Stimulated activated memory B cell treated with anti-CD40 and anti-IgM and Interleukin-4, amounts not matched to agents 10 μg/mL and 1 μg/mL and 100 μg/mL, for 72 hours (primary cell): Measurements from ENCODE around the gene LRRC75A.
"Not testable (repeated sequence)": the region's sequence is repeated elsewhere in the genome, so short reads cannot be mapped to it uniquely, and the experiment has no call there.

Source experiments
- ATAC-seq: fragments of 150-1000 bp; cut with Tn5 transposase; 2 replicates; pipeline ENCODE4 v1.10.0; 2021
- H3K27ac Mint-ChIP-seq: one replicate; pipeline ENCODE4 v1.8.0; 2022; ENCODE audit warnings: mild to moderate bottlenecking, mixed read lengths
- H3K27me3 Mint-ChIP-seq: one replicate; pipeline ENCODE4 v1.8.0; 2022; ENCODE audit warnings: mixed read lengths
- H3K36me3 Mint-ChIP-seq: one replicate; pipeline ENCODE4 v1.8.0; 2022; ENCODE audit warnings: mixed read lengths
- H3K4me1 Mint-ChIP-seq: one replicate; pipeline ENCODE4 v1.8.0; 2022; ENCODE audit warnings: mixed read lengths
- H3K4me3 Mint-ChIP-seq: one replicate; pipeline ENCODE4 v1.8.0; 2022; ENCODE audit warnings: mild to moderate bottlenecking, moderate library complexity, mixed read lengths
- H3K9me3 Mint-ChIP-seq: one replicate; pipeline ENCODE4 v1.8.0; 2022; ENCODE audit warnings: mixed read lengths

LRRC75A gene

DNA sequence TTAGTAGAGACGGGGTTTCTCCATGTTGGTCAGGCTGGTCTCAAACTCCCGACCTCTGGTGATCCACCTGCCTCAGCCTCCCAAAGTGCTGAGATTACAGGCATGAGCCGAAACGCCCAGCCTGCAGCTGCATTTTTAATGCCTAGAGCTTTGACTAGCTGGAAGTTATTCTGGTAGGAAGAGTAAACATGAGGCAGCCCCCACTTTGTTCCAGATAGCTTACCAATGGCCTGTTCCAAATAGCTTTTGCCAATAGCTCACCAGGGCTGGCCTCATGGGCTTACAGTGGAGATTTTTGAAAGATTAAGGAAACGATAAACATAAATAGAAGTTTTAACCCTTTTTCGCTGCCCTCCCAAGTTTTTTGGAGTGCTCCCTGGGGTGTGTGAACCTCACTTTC is 66.8 kb downstream of the LRRC75A start:
- H3K36me3 Mint-ChIP-seq: peaks cover 60% of the 10 kb centered on the region
- ATAC-seq: no peak
- no peak overlapping the region for H3K27ac Mint-ChIP-seq
- peaks cover 7% of the 10 kb centered on the region for H3K4me1 Mint-ChIP-seq
- no peaks in the 10 kb centered on the region for H3K27me3 Mint-ChIP-seq
- no peak overlapping the region for H3K4me3 Mint-ChIP-seq
- H3K9me3 Mint-ChIP-seq: no peaks in the 10 kb centered on the region

- peaks cover 58% of the 10 kb centered on the region for H3K36me3 Mint-ChIP-seq
- H3K9me3 Mint-ChIP-seq: no peaks in the 10 kb centered on the region
- H3K27ac Mint-ChIP-seq: no peak overlapping the region
- no peak overlapping the region for H3K4me3 Mint-ChIP-seq
- peaks cover 25% of the 10 kb centered on the region for H3K4me1 Mint-ChIP-seq
- no peak for ATAC-seq
- no peaks in the 10 kb centered on the region for H3K27me3 Mint-ChIP-seq
Observed at GRCh38 chr17:16423226-16423872, 68.6 kb downstream of the LRRC75A start.

- peaks cover 58% of the 10 kb centered on the region for H3K36me3 Mint-ChIP-seq
- H3K9me3 Mint-ChIP-seq: no peaks in the 10 kb centered on the region
- no peak overlapping the region for H3K27ac Mint-ChIP-seq
Observed at GRCh38 chr17:16422416-16422815, 69.6 kb downstream of the LRRC75A start.

GRCh38 chr17:16419929-16420271 is 72.1 kb downstream of the LRRC75A start:
- Mint-ChIP-seq H3K4me3 (peak overlapping the region; percentile 9), H3K4me1 (peaks cover 51% of the 10 kb centered on the region), H3K27me3 (no peaks in the 10 kb centered on the region), H3K9me3 (no peaks in the 10 kb centered on the region), H3K36me3 (peaks cover 50% of the 10 kb centered on the region), H3K27ac (peak overlapping the region; percentile 95)
- no peak for ATAC-seq

More at GRCh38 chr17:16422416-16422815, 69.6 kb downstream of the LRRC75A start:
- no peaks in the 10 kb centered on the region for H3K27me3 Mint-ChIP-seq
- H3K4me1 Mint-ChIP-seq: peaks cover 34% of the 10 kb centered on the region
- no peak for ATAC-seq
- no peak overlapping the region for H3K4me3 Mint-ChIP-seq

DNA sequence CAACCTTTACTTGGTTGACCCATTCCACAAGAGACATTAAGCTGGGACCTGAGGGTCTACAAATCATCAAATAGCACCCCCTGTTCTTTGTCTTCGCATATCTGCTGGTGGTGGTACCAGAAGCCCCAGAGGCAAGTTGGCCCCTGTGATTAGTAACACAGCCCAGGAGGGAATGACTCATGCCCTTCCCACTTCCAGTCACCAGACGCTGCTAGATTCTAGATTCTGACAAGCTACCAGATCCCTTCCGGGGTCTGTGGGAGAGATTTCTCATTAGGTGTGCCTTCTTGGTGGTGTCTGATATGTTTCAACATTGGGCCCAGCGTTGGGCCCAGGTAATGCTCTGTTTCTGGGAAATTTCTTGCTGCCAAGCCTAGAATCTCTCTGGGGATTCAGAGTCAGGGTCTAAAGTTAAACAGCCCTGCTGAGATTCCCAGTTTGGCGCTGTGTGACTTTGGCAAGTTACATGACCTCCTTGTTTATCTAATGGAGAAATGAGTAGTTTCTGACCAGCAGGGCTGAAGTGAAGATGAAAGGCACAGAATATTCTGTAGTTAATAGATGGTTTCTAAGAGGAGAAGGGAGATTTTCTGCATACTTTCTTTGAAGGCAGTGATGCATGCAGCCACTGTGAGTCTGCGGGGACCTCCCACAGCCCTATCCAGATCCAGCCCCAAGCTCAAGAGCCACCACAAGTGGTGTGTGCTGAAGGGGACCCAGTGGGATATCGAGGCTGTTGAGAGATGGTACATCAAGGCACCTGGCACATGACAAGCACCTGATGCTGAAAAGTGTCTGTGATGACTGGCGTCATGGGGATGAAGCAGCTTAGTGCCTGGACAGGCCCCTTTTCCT is 72.7 kb downstream of the LRRC75A start:
- Mint-ChIP-seq H3K9me3 (no peaks in the 10 kb centered on the region), H3K4me1 (peaks cover 57% of the 10 kb centered on the region), H3K27ac (peak overlapping the region; percentile 95), H3K36me3 (peaks cover 50% of the 10 kb centered on the region), H3K4me3 (peak overlapping the region; percentile 55), H3K27me3 (no peaks in the 10 kb centered on the region)
- peak; percentile 69 for ATAC-seq

- H3K27me3 Mint-ChIP-seq: no peaks in the 10 kb centered on the region
- peak overlapping the region; percentile 55 for H3K4me3 Mint-ChIP-seq
- peaks cover 50% of the 10 kb centered on the region for H3K36me3 Mint-ChIP-seq
- no peak for ATAC-seq
- H3K27ac Mint-ChIP-seq: peak overlapping the region; percentile 95
- H3K4me1 Mint-ChIP-seq: peaks cover 61% of the 10 kb centered on the region
- no peaks in the 10 kb centered on the region for H3K9me3 Mint-ChIP-seq
Observed at GRCh38 chr17:16418685-16419068, 73.3 kb downstream of the LRRC75A start.

DNA sequence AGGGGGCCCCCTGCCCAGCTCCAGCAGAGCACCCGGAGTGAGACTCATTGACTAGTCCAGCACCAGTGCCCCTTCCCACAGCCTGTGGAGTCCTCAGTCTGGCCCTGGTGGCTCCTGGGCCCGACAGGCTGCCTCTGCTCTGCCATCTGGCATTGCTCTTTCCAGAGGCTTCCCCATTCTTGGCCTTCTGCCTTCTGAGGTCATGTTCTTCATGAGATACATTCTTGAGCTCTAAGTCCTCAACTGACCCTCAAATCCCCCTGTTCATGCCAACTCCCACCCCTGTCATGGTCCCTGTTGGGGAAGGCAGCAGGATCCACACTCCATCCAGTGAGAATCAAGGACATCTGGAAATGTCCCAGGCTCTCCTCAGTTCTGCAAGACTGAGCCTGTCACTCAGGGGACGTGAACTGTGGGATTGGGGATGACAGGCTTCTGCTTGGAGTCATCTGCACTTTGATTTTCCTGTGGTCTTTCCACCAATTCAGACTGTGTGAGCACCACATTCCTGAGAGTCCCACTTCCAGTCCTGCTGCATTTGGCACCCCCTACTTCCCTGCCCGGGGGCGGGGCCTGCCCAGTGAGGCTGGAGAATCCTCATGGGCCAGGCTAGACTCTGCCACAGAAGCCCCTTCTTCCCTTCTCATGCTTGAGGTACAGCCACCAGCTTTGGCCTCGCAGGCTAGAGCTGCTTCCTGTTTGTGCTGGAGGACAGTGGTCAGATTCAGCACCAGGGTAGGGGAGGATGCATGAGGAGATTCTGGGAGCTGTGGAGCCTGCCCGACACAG is 73.9 kb downstream of the LRRC75A start:
- Mint-ChIP-seq H3K27me3 (no peaks in the 10 kb centered on the region), H3K36me3 (peaks cover 46% of the 10 kb centered on the region), H3K27ac (peak overlapping the region; percentile 95), H3K4me1 (peaks cover 61% of the 10 kb centered on the region), H3K4me3 (peak overlapping the region; percentile 55), H3K9me3 (no peaks in the 10 kb centered on the region)
- no peak for ATAC-seq

GRCh38 chr17:16417399-16417798 is 74.6 kb downstream of the LRRC75A start:
- Mint-ChIP-seq H3K27ac (peak overlapping the region; percentile 95), H3K4me3 (peak overlapping the region; percentile 95), H3K4me1 (peaks cover 61% of the 10 kb centered on the region), H3K27me3 (no peaks in the 10 kb centered on the region), H3K36me3 (peaks cover 43% of the 10 kb centered on the region), H3K9me3 (no peaks in the 10 kb centered on the region)
- no peak for ATAC-seq

DNA sequence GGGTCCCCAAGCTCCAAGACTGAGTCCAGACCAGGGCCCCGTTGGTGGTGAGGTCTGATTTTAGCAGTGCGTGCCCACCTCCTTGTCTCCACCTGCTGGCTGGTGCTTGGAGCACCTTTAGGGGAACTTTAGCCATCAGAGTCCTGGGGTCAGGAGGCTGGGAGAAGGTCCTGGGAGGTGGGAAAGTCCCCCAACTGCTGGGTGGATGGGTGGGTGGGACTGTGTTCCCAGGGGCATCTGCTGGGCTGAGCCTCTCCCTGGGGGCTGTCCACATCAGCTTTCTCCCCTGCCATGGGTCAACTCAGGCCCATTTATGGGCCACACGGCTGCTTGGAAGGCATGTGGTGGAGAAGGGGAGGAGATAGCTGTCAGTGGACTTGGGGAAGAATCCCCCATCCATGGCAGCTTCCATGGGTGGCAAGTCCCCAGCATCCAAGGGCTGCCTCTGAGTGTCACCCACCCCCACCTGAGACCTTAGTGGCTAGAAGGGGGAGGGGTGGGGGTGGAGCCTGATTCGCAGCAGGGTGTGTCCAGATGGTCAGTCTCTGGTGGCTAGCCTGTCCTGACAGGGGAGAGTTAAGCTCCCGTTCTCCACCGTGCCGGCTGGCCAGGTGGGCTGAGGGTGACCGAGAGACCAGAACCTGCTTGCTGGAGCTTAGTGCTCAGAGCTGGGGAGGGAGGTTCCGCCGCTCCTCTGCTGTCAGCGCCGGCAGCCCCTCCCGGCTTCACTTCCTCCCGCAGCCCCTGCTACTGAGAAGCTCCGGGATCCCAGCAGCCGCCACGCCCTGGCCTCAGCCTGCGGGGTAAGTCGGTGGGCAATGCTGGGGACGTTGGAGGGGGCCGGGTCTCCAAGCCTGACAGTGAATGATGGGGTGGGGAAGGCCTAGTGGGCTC is 76.7 kb downstream of the LRRC75A start, which contains the start of gene TRPV2:
TSS of gene TRPV2 (plus strand) at position 541 of the 894 bp plus-strand sequence. CDS start 2,098 bp downstream, outside the sequence.
- Mint-ChIP-seq H3K9me3 (no peaks in the 10 kb centered on the region), H3K27me3 (no peaks in the 10 kb centered on the region), H3K36me3 (peaks cover 27% of the 10 kb centered on the region), H3K27ac (peak within 1 kb of the TSS; percentile 95), H3K4me3 (peak within 1 kb of the TSS; percentile 95), H3K4me1 (peaks cover 55% of the 10 kb centered on the region)
- peak; percentile 65 for ATAC-seq

DNA sequence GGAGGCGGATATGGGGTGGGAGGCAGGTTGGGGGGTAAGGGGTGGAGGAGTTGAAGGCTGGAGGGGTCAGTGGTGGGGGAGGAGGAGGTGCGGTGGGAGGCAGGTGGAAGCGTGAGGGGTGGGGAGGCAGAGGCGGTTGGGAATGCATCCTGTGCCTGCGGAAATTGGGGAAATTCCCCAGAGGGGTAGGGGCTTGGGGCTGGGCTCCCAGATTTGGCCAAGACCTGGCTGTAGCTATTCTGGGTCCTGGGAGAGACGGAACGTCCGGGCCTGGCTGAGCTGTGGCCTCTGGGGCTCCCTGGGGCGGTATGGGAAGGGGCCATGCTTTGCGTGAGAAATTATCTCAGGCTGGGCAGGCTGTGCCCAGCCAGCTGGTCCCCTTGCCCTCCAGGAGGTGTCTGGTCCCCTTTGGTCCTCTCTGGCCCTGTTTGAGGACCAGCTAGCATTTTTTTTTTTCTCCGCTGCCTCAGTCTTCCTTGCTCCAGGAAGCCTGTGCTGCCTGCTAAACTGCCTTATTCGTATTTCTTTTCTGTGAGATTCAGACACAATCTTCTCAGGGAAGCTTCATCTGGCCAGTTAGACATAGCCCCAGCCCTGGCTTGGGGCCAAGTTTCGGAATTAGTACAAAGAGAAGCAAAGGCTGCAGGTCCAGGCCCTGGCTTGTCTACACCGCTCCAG is 83.9 kb downstream of the LRRC75A start:
- H3K9me3 Mint-ChIP-seq: no peaks in the 10 kb centered on the region
- peaks cover 31% of the 10 kb centered on the region for H3K27me3 Mint-ChIP-seq
- H3K4me1 Mint-ChIP-seq: peaks cover 24% of the 10 kb centered on the region
- H3K36me3 Mint-ChIP-seq: peaks cover 3% of the 10 kb centered on the region
- H3K27ac Mint-ChIP-seq: peak overlapping the region; percentile 48
- peak; percentile 96 for ATAC-seq
- H3K4me3 Mint-ChIP-seq: peak overlapping the region; percentile 38

DNA sequence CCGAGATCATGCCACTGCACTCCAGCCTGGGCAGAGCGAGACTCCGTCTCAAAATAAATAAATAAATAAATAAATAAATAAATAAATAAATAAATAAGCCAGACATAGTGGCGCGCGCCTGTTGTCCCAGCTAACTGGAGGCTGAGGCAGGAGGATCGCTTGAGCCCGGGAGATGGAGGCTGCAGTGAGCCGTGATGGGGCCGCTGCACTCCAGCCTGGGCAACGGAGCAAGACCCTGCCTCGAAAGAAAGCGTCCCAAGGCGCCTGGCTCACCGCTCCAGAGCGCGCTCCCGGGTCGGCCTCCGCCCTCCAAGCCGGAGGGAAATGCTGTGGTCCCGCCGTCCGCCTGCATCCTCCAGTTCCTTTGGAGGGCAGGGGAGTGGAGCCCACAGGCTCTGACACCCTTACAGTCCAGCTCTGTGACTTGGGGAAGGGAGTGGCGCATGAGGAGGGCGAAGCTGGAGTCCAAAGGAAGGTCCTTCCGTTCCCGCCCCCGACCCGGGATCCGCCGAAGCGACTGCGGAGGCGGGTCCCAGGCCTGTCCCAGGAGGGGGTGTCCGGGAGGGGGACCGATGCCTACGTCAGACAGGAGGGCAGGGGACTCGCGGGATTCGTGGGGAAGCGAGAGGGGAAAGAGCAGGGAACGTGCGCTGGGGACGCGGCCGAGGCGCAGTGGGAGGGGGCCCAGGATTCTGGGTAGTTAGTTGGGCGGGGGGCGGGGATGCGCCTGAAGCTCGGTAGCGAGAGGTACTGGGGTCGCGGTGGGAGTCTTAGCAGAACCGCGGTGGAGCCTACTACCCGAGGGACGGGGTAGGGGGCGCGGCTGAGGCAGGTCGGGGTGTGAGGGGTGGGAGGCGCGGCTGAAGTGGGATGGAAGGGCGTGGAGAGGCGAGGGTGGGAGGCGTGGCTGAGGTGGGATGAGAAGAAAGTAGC is 85.0 kb downstream of the LRRC75A start:
- no peak overlapping the region for H3K27ac Mint-ChIP-seq
- H3K9me3 Mint-ChIP-seq: no peaks in the 10 kb centered on the region
- H3K4me1 Mint-ChIP-seq: peaks cover 24% of the 10 kb centered on the region
- ATAC-seq: no peak
- no peaks in the 10 kb centered on the region for H3K36me3 Mint-ChIP-seq
- peak overlapping the region; percentile 75 for H3K4me3 Mint-ChIP-seq
- peaks cover 31% of the 10 kb centered on the region for H3K27me3 Mint-ChIP-seq

DNA sequence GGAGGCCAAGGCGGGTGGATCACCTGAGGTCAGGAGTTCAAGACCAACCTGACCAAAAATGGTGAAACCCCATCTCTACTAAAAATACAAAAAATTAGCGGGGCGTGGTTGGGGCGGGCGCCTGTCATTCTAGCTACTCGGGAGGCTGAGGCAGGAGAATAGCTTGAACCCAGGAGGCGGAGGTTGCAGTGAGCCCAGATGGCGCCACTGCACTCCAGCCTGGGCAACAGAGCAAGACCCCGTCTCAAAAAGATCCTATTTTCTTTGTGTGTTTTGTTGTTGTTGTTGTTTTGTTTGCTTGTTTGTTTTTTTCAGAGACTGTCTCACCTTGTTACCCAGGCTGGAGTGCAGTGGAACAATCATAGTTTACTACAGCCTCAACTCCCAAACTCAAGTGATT is 88.1 kb downstream of the LRRC75A start:
- not testable (repeated sequence) for ATAC-seq, H3K4me3 Mint-ChIP-seq, H3K27ac Mint-ChIP-seq, H3K36me3 Mint-ChIP-seq, H3K9me3 Mint-ChIP-seq
- Mint-ChIP-seq H3K4me1 (peaks cover 26% of the 10 kb centered on the region), H3K27me3 (peaks cover 31% of the 10 kb centered on the region)
